Right ventricle myocardium superior (tissue), 1 donor: Measurements from ENCODE around the gene ACTR1A. TPM values are rescaled to one million over a fixed set of nuclear protein-coding genes. Genes with fewer than 3 reads are reported as not detected.

Source experiments
- ATAC-seq: fragments of 200-7000 bp; cut with Tn5 transposase; one replicate; pipeline ENCODE4 v1.9.1; 2020; ENCODE audit warnings: mild to moderate bottlenecking; ENCODE audit not compliant: poor library complexity
- DNase-seq: peaks from one replicate; pipeline ENCODE4 v3.0.0-alpha.2; 2020
- intact Hi-C: fragments of 100-400 bp; cut with DNase I; formaldehyde crosslinking; loops from one replicate; pipeline ENCODE4 v1.11.2; 2022
- total RNA-seq: library from RNA; stranded (reverse); fragmentation: NEBNext Ultra II Directional; extraction: Animal tissue kit (Norgen Biotek cat#: 25700); gene quantifications from one replicate; pipeline ENCODE4 v1.2.1, GENCODE V29; 2021
- donor health status: DM: no; HTN: yes; CAD: no; lungs with severe emphysema.

Gene ACTR1A
- total RNA-seq, 1 donor from 2014 or later, result 90.6 TPM

DNA sequence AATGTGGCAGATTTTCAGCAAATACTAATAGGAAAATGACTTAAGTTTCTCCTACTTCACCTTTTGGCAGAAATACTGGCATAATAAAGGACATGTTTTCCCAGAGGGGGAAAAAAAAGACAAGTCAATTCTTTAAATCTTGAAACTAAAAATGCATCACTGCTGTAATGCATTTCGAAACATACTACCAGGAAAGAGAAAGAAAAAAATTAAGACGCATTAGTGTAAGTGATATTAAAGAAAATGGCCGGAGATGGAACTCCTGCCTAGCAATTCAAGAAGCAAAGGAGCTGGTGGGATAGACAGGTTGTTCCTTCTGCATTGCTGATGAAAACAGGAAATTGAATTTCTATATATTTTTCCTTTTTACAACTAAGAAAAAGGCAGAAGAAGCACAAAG, 3.2 kb downstream of the ACTR1A start:
- DNase-seq, result no peak
- no peak for ATAC-seq
- intact Hi-C loops, result no loop called here

DNA sequence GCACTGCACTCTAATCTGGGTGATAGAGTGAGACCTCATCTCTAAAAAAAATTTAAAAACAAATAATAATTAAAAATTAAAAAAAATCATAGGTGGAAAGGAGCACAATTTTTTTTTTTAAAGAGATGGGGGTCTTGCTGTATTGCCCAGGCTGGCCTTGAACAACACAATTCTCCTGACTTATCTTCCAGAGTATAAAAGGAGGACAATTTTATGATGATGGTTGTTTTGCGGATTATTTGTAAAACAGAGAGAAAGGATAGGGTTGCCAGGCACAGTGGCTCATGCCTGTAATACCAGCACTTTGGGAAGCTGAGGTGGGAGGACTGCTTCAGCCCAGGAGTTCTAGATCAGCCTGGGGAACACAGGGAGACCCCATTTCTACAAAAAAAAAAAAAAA, 5.0 kb downstream of the ACTR1A start:
- no peak for ATAC-seq
- DNase-seq, result no peak
- intact Hi-C loops, result no loop called here

DNA sequence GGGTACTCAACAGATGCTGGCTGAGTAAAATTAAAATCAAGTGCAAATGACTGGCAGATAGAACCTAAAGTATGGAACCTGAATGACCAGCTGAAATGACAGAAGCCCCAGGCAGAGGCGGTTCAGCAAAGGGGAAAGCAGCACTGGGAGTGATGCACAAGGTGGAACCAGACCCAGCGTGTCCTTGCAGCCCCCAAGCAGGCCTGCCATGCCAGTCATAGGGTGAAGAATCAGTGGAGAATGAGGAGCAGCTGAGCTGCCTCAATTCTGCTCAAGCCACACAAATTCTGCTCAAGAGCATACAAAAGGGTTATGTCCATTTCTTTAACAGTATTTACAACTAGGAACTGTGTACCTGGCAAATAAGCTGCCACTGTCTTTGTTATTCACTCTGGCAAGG, 8.7 kb downstream of the ACTR1A start:
- intact Hi-C loops, result no loop called here
- DNase-seq (no peak), ATAC-seq (peak; percentile 26)

DNA sequence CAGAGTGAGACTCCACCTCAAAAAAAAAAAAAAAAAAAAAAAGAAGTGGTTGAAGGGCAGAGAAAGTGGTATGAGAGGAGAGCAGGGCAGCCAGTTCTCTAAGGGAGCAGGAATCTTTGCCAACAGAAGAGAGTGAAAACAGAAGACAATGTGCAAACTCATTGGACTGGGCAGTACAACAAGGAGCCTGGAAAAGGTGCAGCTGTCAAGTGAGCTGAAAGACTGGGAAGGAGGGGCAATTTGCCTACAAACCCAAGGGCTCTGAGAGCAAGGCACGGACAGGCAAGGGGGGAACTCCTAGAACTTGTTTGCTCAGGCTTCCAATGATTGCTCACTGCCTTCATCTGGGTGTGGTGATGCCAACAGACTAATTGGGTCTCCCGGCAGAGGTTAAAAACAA, 9.5 kb downstream of the ACTR1A start:
- no peak for DNase-seq
- ATAC-seq, result peak; percentile 81
- intact Hi-C loops, result no loop called here

DNA sequence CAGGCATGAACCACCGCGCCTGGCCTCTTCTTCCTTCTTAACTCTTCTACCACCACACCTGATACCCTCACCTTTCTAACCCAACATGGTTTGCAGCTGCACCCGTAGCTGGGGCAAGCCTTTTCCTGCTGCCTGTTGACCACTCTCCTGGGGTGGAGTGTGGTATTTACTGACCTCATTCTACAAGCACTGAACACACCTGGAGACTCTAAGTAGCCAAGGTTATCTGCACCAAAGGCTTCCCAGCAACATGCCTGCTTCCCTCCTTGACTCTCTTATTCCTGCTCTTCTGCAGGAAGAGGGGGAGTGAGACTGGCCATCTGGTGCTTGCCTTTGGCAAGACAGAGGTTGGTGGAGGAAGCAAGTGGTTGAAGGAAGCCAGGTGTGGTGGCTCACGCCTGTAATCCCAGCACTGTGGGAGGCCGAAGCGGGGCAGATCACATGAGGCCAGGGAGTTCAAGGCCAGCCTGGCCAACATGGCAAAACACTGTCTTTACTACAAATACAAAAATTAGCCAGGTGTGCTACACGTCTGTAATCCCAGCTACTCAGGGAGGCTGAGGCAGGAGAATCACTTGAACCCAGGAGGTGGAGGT, 10.1 kb downstream of the ACTR1A start:
- intact Hi-C loops, result no loop called here
- ATAC-seq, result peak; percentile 4
- no peak for DNase-seq

DNA sequence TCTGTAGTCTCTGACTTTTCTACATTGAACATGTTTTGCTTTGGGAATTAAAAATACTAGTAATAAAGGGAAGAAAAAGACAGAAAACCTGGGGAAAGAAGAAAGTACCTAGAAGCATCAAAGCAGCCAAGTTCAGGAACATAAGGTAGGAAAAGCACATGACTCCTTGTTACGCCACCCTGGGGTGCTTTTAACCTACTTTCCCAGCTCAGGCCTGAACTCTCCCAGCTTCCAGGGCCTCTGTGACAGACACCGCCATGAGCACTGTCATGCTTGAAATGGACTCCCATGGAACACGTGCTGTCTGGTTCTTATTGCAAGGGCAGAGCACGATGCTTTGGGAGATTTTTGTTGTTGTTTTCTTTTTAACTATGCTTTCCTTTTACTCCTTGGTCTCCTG, 11.4 kb downstream of the ACTR1A start:
- ATAC-seq (no peak), DNase-seq (no peak)
- intact Hi-C loops, result no loop called here

DNA sequence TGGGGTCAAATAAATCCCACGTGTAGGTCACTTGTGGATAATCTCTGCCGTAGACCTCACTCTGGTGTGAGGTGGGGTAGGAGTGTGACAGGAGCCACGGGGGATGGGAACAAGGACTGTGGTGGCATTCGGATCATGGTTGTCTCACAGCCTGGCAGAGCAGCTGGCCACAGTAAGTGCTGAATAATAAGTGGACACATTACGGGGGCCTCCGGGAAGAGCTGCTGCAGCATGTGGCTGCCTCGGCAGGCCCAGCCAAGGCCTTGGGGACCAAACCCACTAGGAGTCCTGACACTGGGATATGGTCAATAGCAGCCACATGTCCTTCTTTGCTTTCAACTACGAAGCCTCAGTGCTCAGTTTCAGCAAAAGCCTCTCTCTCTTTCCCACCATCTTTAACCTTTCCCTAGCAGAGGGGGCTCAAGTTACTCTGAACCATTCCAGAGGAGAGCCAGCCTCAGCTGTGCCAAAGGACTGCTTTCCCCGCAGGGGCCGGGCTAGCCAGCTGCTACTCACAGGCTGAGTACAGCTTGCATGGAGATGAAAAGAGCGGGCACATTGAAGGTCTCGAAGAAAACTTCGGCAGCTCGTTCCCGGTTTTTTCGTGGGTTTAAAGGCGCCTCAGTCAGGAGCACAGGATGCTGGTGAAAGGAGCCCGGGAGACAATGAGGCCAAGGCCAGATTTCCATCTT, 17.3 kb downstream of the ACTR1A start:
- no peak for DNase-seq
- no peak for ATAC-seq
- intact Hi-C loops, result no loop called here

DNA sequence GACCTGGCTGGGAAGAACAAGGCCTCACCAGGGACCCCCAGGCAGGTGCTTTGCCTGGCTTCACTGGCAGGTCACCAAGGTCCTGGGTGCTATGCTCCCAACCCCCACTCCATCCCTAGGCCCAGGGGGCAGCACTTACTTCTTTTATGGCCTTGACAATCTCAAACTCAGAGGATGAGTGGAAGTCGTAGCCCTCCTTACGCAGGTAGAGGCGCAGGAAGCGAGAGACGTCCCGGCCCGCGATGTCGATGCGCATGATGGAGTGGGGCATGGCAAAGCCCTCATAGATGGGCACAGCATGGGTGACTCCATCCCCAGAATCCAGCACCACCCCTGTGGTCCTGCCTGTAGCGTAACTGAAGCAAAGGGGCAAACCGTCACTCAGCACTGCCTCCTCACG, 18.5 kb downstream of the ACTR1A start:
- intact Hi-C loops, result no loop called here
- DNase-seq (peak; percentile 10), ATAC-seq (no peak)

DNA sequence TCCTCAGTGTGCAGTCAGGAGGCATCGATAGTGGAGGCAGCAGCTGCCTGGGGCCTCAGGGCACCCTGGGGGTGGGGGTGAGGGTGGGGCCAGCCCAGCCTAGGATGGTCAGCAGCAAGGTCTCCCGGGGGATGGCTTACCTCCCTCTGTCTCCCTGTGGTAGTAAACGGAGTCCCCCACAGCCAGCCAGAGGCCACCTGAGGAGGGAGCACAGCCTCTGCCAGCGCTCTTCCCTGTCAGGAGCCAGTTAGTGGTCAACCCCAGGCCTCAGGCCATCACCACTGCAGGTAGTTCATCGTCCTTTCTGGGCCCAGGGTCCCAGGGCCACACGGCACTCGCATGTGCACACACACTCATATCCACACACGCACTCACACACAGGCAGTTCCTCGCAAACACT, 22.1 kb downstream of the ACTR1A start:
- no peak for DNase-seq
- no peak for ATAC-seq
- intact Hi-C loops, result no loop called here

DNA sequence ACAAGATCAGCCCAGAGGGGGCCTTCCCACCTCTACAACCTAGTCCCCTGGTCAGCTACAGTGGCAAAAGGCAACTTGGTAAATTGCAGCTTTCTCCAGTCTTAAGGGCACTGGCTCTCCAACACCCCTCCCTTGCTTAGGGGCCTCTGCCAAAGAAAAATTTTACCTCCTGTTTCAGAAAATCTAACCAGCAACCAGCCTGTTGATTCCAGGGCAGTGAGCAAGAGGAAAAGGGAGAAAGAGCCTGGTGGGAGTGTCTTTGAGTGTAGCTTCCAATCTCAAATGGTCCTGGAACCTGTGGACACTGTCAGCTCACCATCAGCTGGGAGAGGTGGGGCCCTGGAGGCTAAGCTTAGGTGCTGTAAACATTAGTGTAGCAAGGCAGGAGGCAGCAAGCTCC, 22.9 kb downstream of the ACTR1A start:
- no peak for DNase-seq
- intact Hi-C loops, result loop anchor here (10.0 kb wide), 1 partner anchor 85 kb away; the partner anchor contains the start of gene NFKB2
- ATAC-seq, result no peak

DNA sequence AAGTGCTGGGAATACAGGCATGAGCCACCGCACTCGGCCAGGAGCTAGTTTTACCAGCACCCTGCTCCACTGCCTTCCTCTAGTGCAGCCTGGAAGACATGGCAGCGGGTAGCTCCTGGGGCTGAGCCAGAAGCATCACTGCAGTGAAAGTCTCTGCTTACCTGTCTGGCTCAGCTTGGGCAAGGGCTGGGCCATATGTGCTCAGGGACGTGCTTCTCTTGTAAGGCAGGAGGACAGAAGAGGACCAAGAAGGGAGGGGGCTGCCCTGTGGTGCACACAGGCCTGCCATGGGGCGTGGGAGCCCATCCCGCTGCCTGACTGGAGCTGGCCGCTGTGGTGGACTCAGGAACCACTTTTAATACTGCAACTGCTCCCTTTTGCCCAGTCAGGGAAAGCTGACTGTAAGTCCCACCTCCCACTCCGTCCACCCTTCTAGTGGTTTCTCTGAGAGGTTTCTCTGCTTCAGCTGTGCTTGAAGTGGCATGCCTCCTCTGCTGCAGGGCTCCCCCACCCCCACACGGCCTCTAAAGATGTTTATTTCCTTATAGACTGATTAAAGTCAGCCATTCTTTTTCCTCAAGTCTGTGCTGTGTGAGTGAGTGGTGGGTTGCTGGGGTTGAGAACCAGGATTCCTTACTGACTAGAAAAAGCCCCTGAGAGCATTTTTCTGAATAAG, 25.9 kb downstream of the ACTR1A start:
- no peak for ATAC-seq
- intact Hi-C loops, result loop anchor here (10.0 kb wide), 1 partner anchor 82 kb away; the partner anchor contains the start of gene NFKB2
- DNase-seq, result no peak

DNA sequence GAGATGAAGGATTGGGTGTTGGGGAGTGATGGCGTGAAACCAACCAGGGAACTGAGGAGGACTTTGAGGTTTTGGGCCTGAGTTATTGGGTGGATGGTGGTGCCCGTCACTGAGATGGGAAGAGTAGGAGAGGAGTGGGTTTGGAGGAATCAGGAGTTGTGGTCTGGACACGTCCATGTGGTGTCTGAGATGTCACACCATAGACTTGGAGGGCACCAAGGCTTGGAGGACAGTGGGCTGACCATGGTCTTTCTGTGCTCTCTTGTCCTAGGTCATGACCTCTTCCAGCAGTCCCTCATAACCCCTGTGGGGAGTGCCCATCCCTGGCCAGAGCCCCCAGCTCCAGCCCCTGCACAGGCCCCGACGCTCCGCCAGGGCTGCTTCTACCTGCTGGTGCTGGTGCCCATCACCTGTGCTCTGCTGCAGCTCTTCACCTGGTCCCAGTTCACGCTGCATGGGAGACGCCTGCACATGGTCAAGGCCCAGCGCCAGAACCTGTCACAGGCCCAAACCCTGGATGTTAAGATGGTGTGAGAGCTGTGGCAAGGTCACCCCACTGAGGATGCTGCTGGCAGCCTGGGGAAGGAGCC, 27.0 kb downstream of the ACTR1A start:
- ATAC-seq (no peak), DNase-seq (no peak)
- intact Hi-C loops, result loop anchor here (10.0 kb wide), 1 partner anchor 81 kb away; the partner anchor contains the start of gene NFKB2

DNA sequence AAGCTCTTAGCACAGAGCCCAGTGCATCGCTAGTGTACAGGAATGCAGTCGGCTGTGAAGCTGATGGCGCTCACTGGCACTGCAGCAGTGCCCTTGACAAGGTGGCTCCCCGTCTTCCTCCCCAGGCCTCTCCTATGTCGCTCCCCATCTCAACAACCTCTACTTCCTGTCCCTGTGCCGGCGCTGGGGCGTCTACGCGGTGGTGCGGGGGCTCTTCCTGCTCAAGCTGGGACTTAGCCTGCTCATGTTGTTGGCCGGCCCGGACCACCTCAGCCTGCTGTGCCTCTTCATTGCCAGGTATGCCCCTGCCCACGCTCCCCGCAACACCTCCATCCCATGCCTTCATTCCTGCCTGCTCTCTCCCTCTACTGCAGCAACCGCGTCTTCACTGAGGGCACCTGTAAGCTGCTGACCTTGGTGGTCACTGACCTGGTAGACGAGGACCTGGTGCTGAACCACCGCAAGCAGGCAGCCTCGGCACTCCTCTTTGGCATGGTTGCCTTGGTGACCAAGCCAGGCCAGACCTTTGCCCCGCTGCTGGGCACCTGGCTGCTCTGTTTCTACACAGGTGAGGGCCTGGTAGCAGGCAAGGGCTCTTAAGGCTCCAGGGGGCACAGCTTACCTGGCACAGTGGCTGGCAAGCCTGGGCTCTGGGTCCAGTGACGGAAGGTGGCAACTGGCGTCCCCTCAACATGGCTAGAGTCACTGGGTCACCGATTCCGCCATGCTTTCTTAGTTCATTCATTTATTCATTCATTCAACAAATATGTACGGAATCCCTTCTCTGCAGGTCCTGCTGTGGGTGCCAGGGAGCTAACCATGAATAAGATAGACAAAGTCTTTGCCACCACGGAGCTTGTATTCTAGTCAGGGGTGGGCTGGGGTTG, 28.8 kb downstream of the ACTR1A start:
- no peak for DNase-seq
- intact Hi-C loops, result loop anchor here (10.0 kb wide), 1 partner anchor 79 kb away; the partner anchor contains the start of gene NFKB2

DNA sequence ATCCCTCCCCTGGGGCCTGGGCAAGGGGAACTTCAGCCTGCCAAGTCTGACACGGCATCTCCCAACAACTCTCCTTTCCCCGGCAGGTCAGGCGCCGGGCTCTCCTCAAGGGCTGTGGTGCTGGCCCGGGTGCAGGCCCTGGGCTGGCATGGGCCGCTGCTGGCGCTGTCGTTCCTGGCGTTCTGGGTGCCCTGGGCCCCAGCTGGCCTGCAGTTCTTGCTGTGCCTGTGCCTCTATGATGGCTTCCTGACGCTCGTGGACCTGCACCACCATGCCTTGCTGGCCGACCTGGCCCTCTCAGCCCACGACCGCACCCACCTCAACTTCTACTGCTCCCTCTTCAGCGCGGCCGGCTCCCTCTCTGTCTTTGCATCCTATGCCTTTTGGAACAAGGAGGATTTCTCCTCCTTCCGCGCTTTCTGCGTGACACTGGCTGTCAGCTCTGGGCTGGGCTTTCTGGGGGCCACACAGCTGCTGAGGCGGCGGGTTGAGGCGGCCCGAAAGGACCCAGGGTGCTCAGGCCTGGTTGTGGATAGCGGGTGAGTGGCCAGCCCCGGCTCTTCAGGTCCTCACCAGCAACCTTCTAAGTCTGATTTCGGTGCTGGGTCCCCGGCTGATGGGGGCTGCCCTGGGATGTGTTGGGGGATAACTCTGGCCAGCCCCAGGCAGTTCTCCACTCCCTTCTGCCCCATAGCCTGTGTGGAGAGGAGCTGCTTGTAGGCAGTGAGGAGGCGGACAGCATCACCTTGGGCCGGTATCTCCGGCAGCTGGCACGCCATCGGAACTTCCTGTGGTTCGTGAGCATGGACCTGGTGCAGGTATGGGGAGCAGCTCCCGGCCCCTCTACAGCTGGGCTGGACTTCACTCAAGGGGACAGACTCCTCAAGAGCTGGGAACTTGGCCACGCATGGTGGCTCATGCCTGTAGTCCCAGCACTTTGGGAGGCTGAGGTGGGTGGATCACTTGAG, 31.6 kb downstream of the ACTR1A start:
- DNase-seq (no peak), ATAC-seq (no peak)
- intact Hi-C loops, result loop anchor here (10.0 kb wide), 1 partner anchor 76 kb away; the partner anchor contains the start of gene NFKB2

More for the DNA sequence above, 28.8 kb downstream of the ACTR1A start:
- no peak for ATAC-seq

DNA sequence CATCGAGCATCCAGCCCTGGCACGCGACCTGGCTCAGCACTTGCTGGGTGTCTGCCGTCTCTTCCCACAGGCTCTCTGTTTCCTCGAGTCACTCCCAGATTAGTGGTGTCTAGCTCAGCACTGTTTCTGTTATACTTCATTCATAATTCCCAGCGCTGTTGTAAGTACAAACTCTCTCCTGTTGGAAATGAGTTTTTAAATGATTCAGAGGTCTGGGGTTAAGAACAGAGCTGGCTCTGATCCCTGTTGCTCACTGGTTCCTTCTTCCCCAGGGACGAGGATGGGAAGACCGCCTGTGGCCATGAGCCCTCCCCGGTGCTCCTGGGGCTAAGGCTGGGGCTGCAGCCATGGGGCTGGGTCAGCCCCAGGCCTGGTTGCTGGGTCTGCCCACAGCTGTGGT, 33.8 kb downstream of the ACTR1A start:
- intact Hi-C loops, result no loop called here
- ATAC-seq, result peak; percentile 51
- DNase-seq, result no peak

DNA sequence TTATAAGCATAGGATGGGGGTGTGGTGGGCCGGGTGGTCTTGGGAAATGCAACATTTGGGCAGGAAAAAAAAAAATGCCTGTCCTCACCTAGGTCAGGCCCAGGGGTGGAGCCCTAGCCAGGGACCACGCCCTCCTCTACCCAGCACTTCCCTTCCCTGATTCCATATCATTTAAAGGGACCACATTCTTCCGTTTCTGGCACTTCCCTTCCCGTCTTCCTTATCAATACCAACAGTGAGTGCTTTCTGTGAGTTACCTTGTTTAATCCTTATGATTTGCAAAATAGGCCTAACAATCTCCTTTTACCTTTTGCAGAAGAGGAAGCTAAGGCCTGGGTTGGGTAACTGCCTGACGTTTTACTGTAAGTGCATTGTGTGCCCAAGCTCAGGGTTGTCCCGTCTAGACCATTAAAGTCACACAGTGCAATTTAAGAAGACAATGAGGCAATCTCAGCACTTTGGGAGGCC, 34.5 kb downstream of the ACTR1A start:
- peak; percentile 19 for ATAC-seq
- intact Hi-C loops, result no loop called here
- no peak for DNase-seq

DNA sequence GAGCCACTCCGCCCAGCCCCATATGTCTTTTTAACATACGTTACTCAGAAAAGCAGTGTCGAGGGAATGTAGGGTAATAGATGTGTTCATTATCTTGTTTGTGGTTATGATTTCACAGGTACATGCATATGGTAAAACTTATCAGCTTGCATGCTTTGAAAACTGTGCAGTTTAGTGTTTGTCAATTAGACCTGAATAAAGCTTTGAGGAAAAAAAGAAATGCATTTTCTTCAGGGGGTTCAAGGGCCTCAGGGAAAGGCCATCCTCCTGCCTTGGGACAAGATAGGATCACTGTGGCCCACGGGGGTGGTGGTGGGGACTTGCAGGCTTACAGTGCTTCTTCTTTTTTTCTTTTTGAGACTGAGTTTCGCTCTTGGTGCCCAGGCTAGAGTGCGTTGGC, 35.2 kb downstream of the ACTR1A start:
- DNase-seq (no peak), ATAC-seq (no peak)
- intact Hi-C loops, result no loop called here
